Measurements from ENCODE around the gene SNAPIN. TPM values are rescaled to one million over a fixed set of nuclear protein-coding genes. Genes with fewer than 3 reads are reported as not detected.

SNAPIN gene
- total RNA-seq, 1 experiment from 2014 or later: 23.4 TPM

- TF ChIP-seq FOXP1 (CRISPR knock-in tag; IDR thresholded peaks at IDR 0.05; ENCODE audit: borderline replicate concordance) (no peak), ZMAT4 (CRISPR knock-in tag; IDR thresholded peaks at IDR 0.05) (no peak), ZNF671 (CRISPR knock-in tag; IDR thresholded peaks at IDR 0.05) (no peak), ESRRA (CRISPR knock-in tag; IDR thresholded peaks at IDR 0.05; ENCODE audit: borderline replicate concordance) (no peak), MYBL2 (CRISPR knock-in tag; IDR thresholded peaks at IDR 0.05) (no peak), FOXP4 (CRISPR knock-in tag; IDR thresholded peaks at IDR 0.05) (no peak), SMAD4 (CRISPR knock-in tag; IDR thresholded peaks at IDR 0.05) (no peak)
Observed at GRCh38 chr1:153696741-153697140, 38.2 kb downstream of the SNAPIN start (continued).

- peak; percentile 56 for DNase-seq (ENCODE audit: low spot score)
- no peaks in the 10 kb centered on the region for H3K9me3 Mint-ChIP-seq
- peaks cover 25% of the 10 kb centered on the region for H3K4me1 Mint-ChIP-seq
- no peaks in the 10 kb centered on the region for H3K36me3 Mint-ChIP-seq
- peak overlapping the region; percentile 46 for H3K4me3 Mint-ChIP-seq
- peak; percentile 71 for ATAC-seq
- CTCF ChIA-PET: interaction anchor here (0.9 to 2.4 kb wide), 8 partner anchors 17 to 270 kb away, joined by 3 to 22 read pairs (median 6); partner anchors contain the start of genes CREB3L4, NPR1 and S100A13
- H3K27ac Mint-ChIP-seq: peak overlapping the region; percentile 80
- no peaks in the 10 kb centered on the region for H3K27me3 Mint-ChIP-seq (ENCODE audit: low read depth)
- POLR2A ChIA-PET: interaction anchor here (0.8 to 1.6 kb wide), 5 partner anchors 17 to 64 kb away, joined by 3 to 8 read pairs (median 4); partner anchors contain the start of genes CHTOP, INTS3 and NPR1
- no peak for TF ChIP-seq RELA (CRISPR knock-in tag; IDR thresholded peaks at IDR 0.05; ENCODE audit: borderline replicate concordance)
- no peak for TF ChIP-seq USF2 (CRISPR knock-in tag; IDR thresholded peaks at IDR 0.05)
- TF ChIP-seq CREB1 (CRISPR knock-in tag; IDR thresholded peaks at IDR 0.05): no peak
- no peak for TF ChIP-seq IRF2 (CRISPR knock-in tag; IDR thresholded peaks at IDR 0.05; ENCODE audit: borderline replicate concordance, low read depth)
- TF ChIP-seq SMAD3 (CRISPR knock-in tag; IDR thresholded peaks at IDR 0.05; ENCODE audit: borderline replicate concordance): no peak
- no peak for TF ChIP-seq ZNF423 (CRISPR knock-in tag; IDR thresholded peaks at IDR 0.05)
- no peak for TF ChIP-seq IRF1 (CRISPR knock-in tag; IDR thresholded peaks at IDR 0.05)
- no peak for TF ChIP-seq HMGXB4 (CRISPR knock-in tag; IDR thresholded peaks at IDR 0.05)
- TF ChIP-seq PRDM15 (CRISPR knock-in tag; IDR thresholded peaks at IDR 0.05): no peak
- no peak for TF ChIP-seq MXD4 (CRISPR knock-in tag; IDR thresholded peaks at IDR 0.05; ENCODE audit: borderline replicate concordance)
- TF ChIP-seq GABPB1 (CRISPR knock-in tag; IDR thresholded peaks at IDR 0.05): no peak
- TF ChIP-seq PREB (CRISPR knock-in tag; IDR thresholded peaks at IDR 0.05; ENCODE audit: borderline replicate concordance): no peak
- no peak for TF ChIP-seq GTF2I (CRISPR knock-in tag; conservative IDR thresholded peaks at IDR 0.05)
Observed at GRCh38 chr1:153697191-153698019, 38.9 kb downstream of the SNAPIN start.

All from WTC11 (cell line).